CD4-positive, alpha-beta memory T cell (primary cell): ENCODE results near the gene ZC3H13. TPM values are rescaled to one million over a fixed set of nuclear protein-coding genes. Genes with fewer than 3 reads are reported as not detected.
A peak's percentile ranks its signal among the peaks of the same experiment; 100 is the strongest.

Experiments
- CTCF ChIA-PET: fragments of 350-600 bp; sonication (Branson Sonifier 250); formaldehyde crosslinking; loops from one replicate; lab custom pipeline; 2021; ENCODE audit warnings: inconsistent platforms; ENCODE audit not compliant: partially characterized antibody; lab: Charles Lee
- POLR2A ChIA-PET: fragments of 350-600 bp; sonication (Branson Sonifier 250); formaldehyde crosslinking; loops from one replicate; lab custom pipeline; 2021; ENCODE audit not compliant: partially characterized antibody; lab: Charles Lee
- DNase-seq, 5 donors: peaks; one replicate each; pipeline versions ENCODE4 v3.0.0 to v3.0.0-alpha.2; 2020 to 2022; ENCODE audit warnings: mixed read lengths in 1 of 5
- H3K27ac ChIP-seq: one replicate; pipeline ENCODE4 v1.7.0; 2013; ENCODE audit warnings: low read depth, low read length
- H3K27me3 ChIP-seq: 2 replicates; pipeline ENCODE4 v1.7.0; 2013; ENCODE audit warnings: mild to moderate bottlenecking, low read length, moderate library complexity; ENCODE audit not compliant: insufficient read depth
- H3K36me3 ChIP-seq: 2 replicates; pipeline ENCODE4 v1.7.0; 2013; ENCODE audit warnings: mild to moderate bottlenecking, low read length, moderate library complexity; ENCODE audit not compliant: insufficient read depth
- H3K4me1 ChIP-seq: 2 replicates; pipeline ENCODE4 v1.7.0; 2013; ENCODE audit warnings: mild to moderate bottlenecking, low read length, moderate library complexity; ENCODE audit not compliant: insufficient read depth
- H3K4me3 ChIP-seq, 2 donors: one replicate each; pipeline ENCODE4 v1.7.0; 2013; ENCODE audit warnings: low read length in 2 of 2, mild to moderate bottlenecking in 1 of 2
- H3K9me3 ChIP-seq, 2 donors: one replicate each; pipeline ENCODE4 v1.7.0; 2013; ENCODE audit warnings: low read length in 2 of 2, control low read depth in 1 of 2; ENCODE audit not compliant: control insufficient read depth in 1 of 2
- H3K27ac Mint-ChIP-seq, 7 donors: one replicate each; pipeline ENCODE4 v1.8.0; 2020 to 2021; ENCODE audit warnings: mixed read lengths in 7 of 7, mild to moderate bottlenecking in 6 of 7, inconsistent platforms in 3 of 7, moderate library complexity in 3 of 7
- H3K27me3 Mint-ChIP-seq, 2 donors: one replicate each; pipeline ENCODE4 v1.8.0; 2020 to 2021; ENCODE audit warnings: mixed read lengths in 2 of 2
- H3K36me3 Mint-ChIP-seq, 2 donors: one replicate each; pipeline ENCODE4 v1.8.0; 2020 to 2021; ENCODE audit warnings: mixed read lengths in 2 of 2, inconsistent platforms in 1 of 2, mild to moderate bottlenecking in 1 of 2
- H3K4me1 Mint-ChIP-seq, 4 donors: one replicate each; pipeline ENCODE4 v1.8.0; 2020 to 2021; ENCODE audit warnings: mixed read lengths in 4 of 4, mild to moderate bottlenecking in 1 of 4
- H3K4me3 Mint-ChIP-seq, 8 donors: one replicate each; pipeline ENCODE4 v1.8.0; 2020 to 2021; ENCODE audit warnings: mixed read lengths in 8 of 8, mild to moderate bottlenecking in 7 of 8, moderate library complexity in 6 of 8, inconsistent platforms in 3 of 8
- H3K9me3 Mint-ChIP-seq, 8 donors: one replicate each; pipeline ENCODE4 v1.8.0; 2020 to 2021; ENCODE audit warnings: mixed read lengths in 8 of 8, mild to moderate bottlenecking in 5 of 8, inconsistent platforms in 3 of 8, moderate library complexity in 1 of 8
- intact Hi-C: fragments of 100-400 bp; cut with micrococcal nuclease; formaldehyde crosslinking; loops from one replicate; pipeline ENCODE4 v1.15.1; 2023
- polyA plus RNA-seq, 2 donors: library from polyadenylated mRNA; unstranded; fragments of 300-500 nt; fragmentation: Illumina TruSeq; gene quantifications; one replicate each; pipeline ENCODE4 v1.2.3, GENCODE V29; 2021
- total RNA-seq, 2 experiments: library from RNA; stranded (reverse); gene quantifications; one replicate each; pipeline ENCODE4 v1.2.3, GENCODE V29; 2021

ZC3H13 gene
- total and polyA plus RNA-seq, 4 experiments from 2014 or later, result 10.8 to 65.5 (median 58.6) TPM

DNA sequence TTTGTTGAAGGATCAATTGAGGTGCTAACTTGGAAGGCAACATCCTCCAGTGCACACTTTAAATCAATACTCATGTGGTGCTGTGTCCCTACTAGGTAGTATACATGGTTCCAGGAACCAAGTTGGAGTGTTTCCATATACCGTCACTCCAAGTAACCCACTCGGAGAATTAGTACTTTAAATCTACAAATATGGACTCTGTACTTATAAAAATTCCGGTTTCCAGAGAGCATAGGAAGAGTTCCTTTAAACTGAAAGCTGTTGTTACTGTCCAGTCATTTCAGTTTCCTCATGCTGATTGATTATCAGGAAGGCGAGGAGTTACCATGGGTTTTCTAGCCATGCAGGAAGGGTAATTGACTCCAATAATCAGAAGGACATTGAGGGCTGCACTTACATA lies 45.1 kb upstream of the ZC3H13 start:
- no peaks in the 10 kb centered on the region for H3K36me3 Mint-ChIP-seq
- no peak overlapping the region for H3K4me3 Mint-ChIP-seq
- ChIA-PET CTCF (interaction anchor here (1.3 kb wide), 1 partner anchor 29 kb away, joined by 3 read pairs; no protein-coding TSS in a partner anchor), POLR2A (no interaction called here)
- Histone ChIP-seq H3K27ac (no peak overlapping the region), H3K27me3 (no peaks in the 10 kb centered on the region), H3K4me1 (no peaks in the 10 kb centered on the region), H3K36me3 (no peaks in the 10 kb centered on the region), H3K4me3 (no peak overlapping the region), H3K9me3 (no peaks in the 10 kb centered on the region)
- H3K27me3 Mint-ChIP-seq, result peaks cover 18 to 19% of the 10 kb centered on the region in 2 donors
- no peak for DNase-seq
- H3K27ac Mint-ChIP-seq, result no peak overlapping the region
- H3K4me1 Mint-ChIP-seq, result no peaks in the 10 kb centered on the region
- intact Hi-C loops, result no loop called here
- no peaks in the 10 kb centered on the region for H3K9me3 Mint-ChIP-seq

DNA sequence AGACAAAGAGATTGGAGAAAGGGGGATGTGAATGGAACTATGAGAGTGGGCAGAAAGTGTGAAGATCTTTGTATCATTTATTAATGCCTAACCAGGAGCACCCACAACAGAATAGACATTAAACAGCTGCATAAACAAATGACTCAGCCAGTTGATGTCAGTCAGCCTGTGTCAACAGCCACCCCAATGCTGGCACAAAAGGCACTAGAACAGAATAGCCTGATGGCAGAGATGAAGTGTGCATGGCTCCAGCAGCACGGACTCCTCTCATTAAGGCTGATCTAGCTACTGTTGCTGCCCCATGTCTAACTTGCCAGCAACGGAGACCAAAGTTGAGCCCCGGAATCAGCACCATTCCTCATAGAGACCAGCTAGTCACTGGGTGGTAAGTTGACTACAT lies 44.5 kb upstream of the ZC3H13 start:
- H3K27ac Mint-ChIP-seq, result no peak overlapping the region
- no peaks in the 10 kb centered on the region for H3K9me3 Mint-ChIP-seq
- Histone ChIP-seq H3K4me1 (no peaks in the 10 kb centered on the region), H3K36me3 (no peaks in the 10 kb centered on the region), H3K27ac (no peak overlapping the region), H3K4me3 (no peak overlapping the region), H3K27me3 (no peaks in the 10 kb centered on the region), H3K9me3 (no peaks in the 10 kb centered on the region)
- no peak overlapping the region for H3K4me3 Mint-ChIP-seq
- H3K36me3 Mint-ChIP-seq, result no peaks in the 10 kb centered on the region
- H3K27me3 Mint-ChIP-seq, result peaks cover 20 to 24% of the 10 kb centered on the region in 2 donors
- intact Hi-C loops, result no loop called here
- ChIA-PET CTCF (interaction anchor here (1.3 kb wide), 1 partner anchor 29 kb away, joined by 3 read pairs; no protein-coding TSS in a partner anchor), POLR2A (no interaction called here)
- H3K4me1 Mint-ChIP-seq, result no peaks in the 10 kb centered on the region
- no peak for DNase-seq

DNA sequence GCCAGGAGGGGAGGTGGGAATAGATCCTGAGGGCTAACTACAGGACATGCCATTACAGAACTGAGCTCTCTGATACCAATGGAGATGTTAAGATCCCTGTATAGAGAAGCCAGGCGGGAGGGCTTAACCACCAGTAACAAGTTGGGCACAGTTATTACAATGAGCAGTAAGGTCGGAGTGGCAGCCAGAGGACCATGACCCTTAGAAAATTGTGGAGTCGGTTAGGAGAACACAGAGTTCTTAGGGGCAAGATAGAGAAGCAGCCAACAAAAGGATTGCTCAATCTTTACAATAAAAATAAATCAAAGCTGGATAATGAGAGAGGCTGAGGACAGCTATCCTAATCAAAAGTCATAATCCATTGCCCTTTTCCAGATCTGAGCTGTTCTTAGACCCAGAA lies 41.9 kb upstream of the ZC3H13 start:
- no peaks in the 10 kb centered on the region for H3K4me1 Mint-ChIP-seq
- no peak overlapping the region for H3K27ac ChIP-seq
- H3K27ac Mint-ChIP-seq, result peak overlapping the region in 1 of 7 donors; percentile 19
- POLR2A ChIA-PET, result no interaction called here
- no peaks in the 10 kb centered on the region for H3K4me1 ChIP-seq
- H3K36me3 ChIP-seq, result no peaks in the 10 kb centered on the region
- no peak for DNase-seq
- intact Hi-C loops, result no loop called here
- no peaks in the 10 kb centered on the region for H3K9me3 Mint-ChIP-seq
- no peaks in the 10 kb centered on the region for H3K27me3 ChIP-seq
- CTCF ChIA-PET, result no interaction called here
- H3K4me3 Mint-ChIP-seq, result no peak overlapping the region
- peaks cover 25 to 28% of the 10 kb centered on the region in 2 donors for H3K27me3 Mint-ChIP-seq
- no peaks in the 10 kb centered on the region for H3K36me3 Mint-ChIP-seq
- no peaks in the 10 kb centered on the region for H3K9me3 ChIP-seq
- no peak overlapping the region for H3K4me3 ChIP-seq

DNA sequence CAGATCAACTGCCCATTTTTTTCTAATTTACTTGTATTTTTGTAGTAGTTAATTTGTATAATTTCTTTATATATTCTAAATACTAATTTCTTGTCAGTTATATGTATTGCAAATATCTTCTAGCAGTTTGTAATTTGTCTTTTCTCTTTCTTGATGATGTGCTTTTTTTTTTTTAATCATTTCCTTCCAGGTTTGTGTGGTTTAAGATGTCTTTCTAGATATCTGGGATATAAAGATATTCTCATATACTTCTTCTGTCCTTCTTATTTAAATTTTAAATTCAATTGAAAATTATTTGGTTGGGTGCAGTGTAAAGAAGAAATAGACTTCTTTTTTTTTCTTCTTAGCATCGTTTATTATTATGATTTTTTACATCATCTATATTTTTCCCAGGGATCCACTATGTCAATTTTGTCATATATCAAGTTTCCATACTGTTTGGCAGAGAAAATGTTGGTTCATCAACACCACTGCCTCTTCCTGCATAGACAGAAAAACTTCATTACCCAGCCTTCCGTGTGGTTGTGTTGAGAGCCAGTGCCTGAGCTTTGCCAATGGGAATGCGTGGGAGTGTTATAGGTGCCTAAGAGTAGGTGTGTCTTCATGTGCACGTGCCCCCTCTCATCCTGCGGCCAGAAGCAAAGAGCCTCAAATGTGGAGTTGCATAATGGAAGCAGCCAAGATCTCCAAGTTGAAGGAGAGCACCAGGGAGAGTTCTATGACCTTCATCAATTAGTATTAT lies 36.4 kb upstream of the ZC3H13 start:
- ChIA-PET CTCF (interaction anchor here (0.7 kb wide), 1 partner anchor 286 kb away, joined by 3 read pairs; no protein-coding TSS in a partner anchor), POLR2A (no interaction called here)
- Mint-ChIP-seq H3K4me3 (no peak overlapping the region), H3K4me1 (no peaks in the 10 kb centered on the region), H3K27ac (peak overlapping the region in 1 of 7 donors; percentile 11), H3K36me3 (no peaks in the 10 kb centered on the region), H3K9me3 (peaks cover 0 to 2% (median 0%) of the 10 kb centered on the region in 8 donors), H3K27me3 (peaks cover 8 to 17% of the 10 kb centered on the region in 2 donors)
- Histone ChIP-seq H3K27ac (no peak overlapping the region), H3K27me3 (no peaks in the 10 kb centered on the region), H3K4me3 (no peak overlapping the region), H3K9me3 (no peaks in the 10 kb centered on the region), H3K4me1 (no peaks in the 10 kb centered on the region), H3K36me3 (no peaks in the 10 kb centered on the region)
- DNase-seq, result no peak
- intact Hi-C loops, result no loop called here

DNA sequence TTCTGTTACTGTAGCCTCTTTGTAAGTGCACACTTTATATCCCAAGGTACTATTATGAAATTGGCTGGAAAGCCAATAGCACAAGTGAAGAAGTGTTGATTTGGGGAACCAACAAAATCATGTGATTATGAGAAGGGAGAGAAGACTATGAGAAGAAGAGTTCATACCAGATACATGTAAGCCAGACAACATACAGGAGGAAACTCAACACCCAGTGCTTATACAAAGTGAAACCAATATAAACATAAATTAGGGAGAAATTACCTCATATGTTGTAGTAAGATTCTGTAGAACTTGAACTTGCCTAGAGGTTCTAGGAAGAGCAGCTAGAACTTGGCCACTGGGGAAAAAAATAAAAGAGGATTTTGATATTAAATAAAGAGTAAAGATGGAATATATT lies 34.9 kb upstream of the ZC3H13 start:
- H3K9me3 ChIP-seq, result no peaks in the 10 kb centered on the region
- Mint-ChIP-seq H3K4me3 (no peak overlapping the region), H3K36me3 (no peaks in the 10 kb centered on the region), H3K27ac (peak overlapping the region in 1 of 7 donors; percentile 12), H3K27me3 (peaks cover 6 to 11% of the 10 kb centered on the region in 2 donors), H3K4me1 (no peaks in the 10 kb centered on the region), H3K9me3 (peaks cover 0 to 2% (median 0%) of the 10 kb centered on the region in 8 donors)
- H3K27me3 ChIP-seq, result no peaks in the 10 kb centered on the region
- no peaks in the 10 kb centered on the region for H3K4me1 ChIP-seq
- ChIA-PET POLR2A (no interaction called here), CTCF (no interaction called here)
- no peak for DNase-seq
- no peak overlapping the region for H3K27ac ChIP-seq
- intact Hi-C loops, result no loop called here
- no peaks in the 10 kb centered on the region for H3K36me3 ChIP-seq
- no peak overlapping the region for H3K4me3 ChIP-seq

DNA sequence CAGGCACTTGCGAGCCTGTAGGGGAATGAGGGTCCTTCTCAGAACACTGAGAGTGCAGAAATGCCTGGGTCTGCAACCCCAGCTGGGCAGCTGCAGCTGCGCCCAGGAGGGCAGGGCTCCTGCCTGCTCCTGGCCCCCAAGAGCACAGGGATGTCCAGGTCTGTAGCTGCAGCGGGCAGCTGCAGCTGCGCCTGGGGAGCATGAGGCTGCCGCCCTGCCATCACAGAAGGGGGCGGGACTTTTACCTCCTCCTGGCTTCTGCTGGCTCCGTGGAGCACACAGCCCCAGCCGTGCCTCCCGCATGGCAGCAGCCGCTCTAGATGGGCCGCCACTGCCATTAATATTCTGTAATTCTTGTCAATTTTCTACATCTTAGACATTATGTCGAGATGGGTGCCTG lies 34.4 kb upstream of the ZC3H13 start:
- Histone ChIP-seq H3K36me3 (no peaks in the 10 kb centered on the region), H3K27me3 (no peaks in the 10 kb centered on the region), H3K9me3 (no peaks in the 10 kb centered on the region), H3K4me3 (no peak overlapping the region), H3K4me1 (no peaks in the 10 kb centered on the region), H3K27ac (no peak overlapping the region)
- no peak overlapping the region for H3K4me3 Mint-ChIP-seq
- peaks cover 5 to 7% of the 10 kb centered on the region in 2 donors for H3K27me3 Mint-ChIP-seq
- no peaks in the 10 kb centered on the region for H3K4me1 Mint-ChIP-seq
- H3K36me3 Mint-ChIP-seq, result no peaks in the 10 kb centered on the region
- intact Hi-C loops, result no loop called here
- no peak overlapping the region for H3K27ac Mint-ChIP-seq
- POLR2A ChIA-PET, result no interaction called here
- CTCF ChIA-PET, result no interaction called here
- DNase-seq, result no peak
- peaks cover 0 to 2% (median 0%) of the 10 kb centered on the region in 8 donors for H3K9me3 Mint-ChIP-seq

DNA sequence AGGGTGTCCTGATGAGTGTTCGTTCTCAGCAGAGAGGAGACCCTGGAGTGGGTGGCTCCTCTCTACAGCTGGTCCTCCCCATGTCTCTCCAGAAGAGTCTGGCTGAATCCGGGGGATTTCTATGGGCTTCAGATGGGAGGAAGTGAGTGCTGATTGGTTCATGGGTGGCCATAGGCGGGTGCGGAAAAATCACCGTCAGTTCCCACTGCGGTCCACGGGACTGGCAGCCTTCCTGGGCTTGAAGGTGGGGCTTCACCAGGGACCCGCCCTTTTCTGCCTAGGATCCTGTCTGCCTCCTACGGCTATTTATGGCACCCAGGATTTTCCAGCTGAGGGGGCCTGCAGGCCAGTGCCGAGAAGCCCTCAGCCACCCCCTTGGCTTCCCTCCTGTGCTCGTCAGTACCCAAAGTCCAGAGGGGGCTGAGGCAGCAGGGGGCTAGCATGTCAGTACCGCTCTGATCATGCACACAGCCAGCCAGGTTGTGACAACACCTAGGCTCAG lies 33.9 kb upstream of the ZC3H13 start:
- Histone ChIP-seq H3K27ac (no peak overlapping the region), H3K9me3 (no peaks in the 10 kb centered on the region), H3K36me3 (no peaks in the 10 kb centered on the region), H3K27me3 (no peaks in the 10 kb centered on the region), H3K4me1 (no peaks in the 10 kb centered on the region), H3K4me3 (no peak overlapping the region)
- DNase-seq, result no peak
- intact Hi-C loops, result no loop called here
- Mint-ChIP-seq H3K27me3 (peaks cover 5 to 7% of the 10 kb centered on the region in 2 donors), H3K4me1 (no peaks in the 10 kb centered on the region), H3K36me3 (no peaks in the 10 kb centered on the region), H3K9me3 (peaks cover 0 to 2% (median 0%) of the 10 kb centered on the region in 8 donors), H3K4me3 (no peak overlapping the region), H3K27ac (no peak overlapping the region)
- ChIA-PET POLR2A (no interaction called here), CTCF (no interaction called here)
